GM23338 (cell line): ENCODE results near the gene ACAD11. TPM values are rescaled to one million over a fixed set of nuclear protein-coding genes. Genes with fewer than 3 reads are reported as not detected.

Experiments
- ATAC-seq: fragments of 200-7000 bp; cut with Tn5 transposase; 3 replicates; pipeline ENCODE4 v1.9.1; 2020
- DNase-seq: peaks from one replicate; pipeline ENCODE4 v3.0.0-alpha.2; 2015; ENCODE audit warnings: low spot score
- H2AFZ ChIP-seq: fragments of 200-600 bp; sonication (generic); 2 replicates; pipeline ENCODE4 v1.8.0; 2016; ENCODE audit warnings: antibody characterized with exemption, mild to moderate bottlenecking, moderate library complexity
- H3F3A ChIP-seq: fragments of 200-600 bp; sonication (generic); replicated peaks from 2 replicates; pipeline ENCODE4 v1.8.0; 2017; ENCODE audit warnings: antibody characterized with exemption, mixed run types, low read depth
- H3K27ac ChIP-seq: fragments of 200-600 bp; sonication (generic); 2 replicates; pipeline ENCODE4 v1.6.1; 2016; ENCODE audit warnings: low read depth
- H3K27me3 ChIP-seq: fragments of 200-600 bp; sonication (generic); 2 replicates; pipeline ENCODE4 v1.8.0; 2016; ENCODE audit warnings: mild to moderate bottlenecking, mixed run types, moderate library complexity; ENCODE audit not compliant: insufficient read depth
- H3K36me3 ChIP-seq: fragments of 200-600 bp; sonication (generic); 2 replicates; pipeline ENCODE4 v1.8.0; 2016; ENCODE audit warnings: mild to moderate bottlenecking; ENCODE audit not compliant: insufficient read depth
- H3K4me1 ChIP-seq: fragments of 200-600 bp; sonication (generic); 2 replicates; pipeline ENCODE4 v1.8.0; 2016; ENCODE audit warnings: mild to moderate bottlenecking, moderate library complexity; ENCODE audit not compliant: insufficient read depth
- H3K4me2 ChIP-seq: fragments of 200-600 bp; sonication (generic); 2 replicates; pipeline ENCODE4 v1.7.1; 2017; ENCODE audit warnings: mixed run types
- H3K4me3 ChIP-seq: fragments of 200-600 bp; sonication (generic); 2 replicates; pipeline ENCODE4 v1.6.1; 2016; ENCODE audit warnings: mixed run types
- H3K79me2 ChIP-seq: fragments of 200-600 bp; sonication (generic); replicated peaks from 2 replicates; pipeline ENCODE4 v1.8.0; 2017; ENCODE audit warnings: mild to moderate bottlenecking; ENCODE audit not compliant: insufficient read depth
- H3K9me2 ChIP-seq: fragments of 200-600 bp; sonication (generic); 2 replicates; pipeline ENCODE4 v1.8.0; 2017; ENCODE audit not compliant: insufficient read depth
- H4K20me1 ChIP-seq: fragments of 200-600 bp; sonication (generic); replicated peaks from 2 replicates; pipeline ENCODE4 v1.8.0; 2017; ENCODE audit warnings: mild to moderate bottlenecking; ENCODE audit not compliant: insufficient read depth
- H3K27ac Mint-ChIP-seq: 2 replicates; pipeline ENCODE4 v1.8.0; 2020; ENCODE audit warnings: inconsistent platforms, mild to moderate bottlenecking, moderate library complexity, mixed read lengths
- H3K27me3 Mint-ChIP-seq: 3 replicates; pipeline ENCODE4 v1.8.0; 2022; ENCODE audit warnings: low read depth, mild to moderate bottlenecking, moderate library complexity, mixed read lengths, inconsistent platforms; ENCODE audit not compliant: insufficient read depth, poor library complexity
- H3K36me3 Mint-ChIP-seq: 3 replicates; pipeline ENCODE4 v1.8.0; 2021; ENCODE audit warnings: low read depth, mild to moderate bottlenecking, inconsistent platforms, moderate library complexity, mixed read lengths
- H3K4me1 Mint-ChIP-seq: 3 replicates; pipeline ENCODE4 v1.8.0; 2020; ENCODE audit warnings: mild to moderate bottlenecking, inconsistent platforms, mixed read lengths
- H3K4me3 Mint-ChIP-seq: 3 replicates; pipeline ENCODE4 v1.8.0; 2021; ENCODE audit warnings: moderate library complexity, mild to moderate bottlenecking, inconsistent platforms, mixed read lengths
- H3K9me3 Mint-ChIP-seq: 3 replicates; pipeline ENCODE4 v1.8.0; 2020; ENCODE audit warnings: moderate library complexity, mild to moderate bottlenecking, inconsistent platforms, mixed read lengths
- CREB1 ChIP-seq: fragments of 250-450 bp; sonication (Bioruptor Pico); IDR thresholded peaks from 2 replicates; pipeline ENCODE4 v1.5.0; 2020; ENCODE audit warnings: low read depth, mild to moderate bottlenecking, moderate library complexity
- CTCF ChIP-seq, 2 experiments: fragments of 200-600 bp in 1 of 2; sonication (generic) in 1 of 2; conservative IDR thresholded peaks; 2 replicates each; pipeline versions ENCODE4 v1.5.1 to v1.6.1; 2016 to 2017; ENCODE audit warnings: antibody characterized with exemption in 2 of 2, low read depth in 2 of 2, mild to moderate bottlenecking in 2 of 2, moderate library complexity in 1 of 2
- EZH2phosphoT487 ChIP-seq: fragments of 200-600 bp; sonication (generic); IDR thresholded peaks from one replicate; pipeline ENCODE4 v1.8.1; 2018; ENCODE audit warnings: antibody characterized with exemption; ENCODE audit not compliant: unreplicated experiment
- JUNB ChIP-seq: IDR thresholded peaks from one replicate; pipeline ENCODE4 v1.6.1; 2016; ENCODE audit warnings: antibody characterized with exemption; ENCODE audit not compliant: unreplicated experiment
- NANOG ChIP-seq: IDR thresholded peaks from 2 replicates; pipeline ENCODE4 v1.6.1; 2016; ENCODE audit warnings: antibody characterized with exemption, borderline replicate concordance
- POLR2AphosphoS5 ChIP-seq: IDR thresholded peaks from 2 replicates; pipeline ENCODE4 v1.6.1; 2016; ENCODE audit warnings: antibody characterized with exemption, low read depth
- STAT1 ChIP-seq: IDR thresholded peaks from one replicate; pipeline ENCODE4 v1.6.1; 2016; ENCODE audit warnings: antibody characterized with exemption; ENCODE audit not compliant: unreplicated experiment
- ZNF114 ChIP-seq: fragments of 250-450 bp; sonication (Bioruptor Pico); IDR thresholded peaks from 2 replicates; pipeline ENCODE4 v1.5.0; 2020; ENCODE audit warnings: mild to moderate bottlenecking, moderate library complexity
- ZNF331 ChIP-seq: fragments of 250-450 bp; sonication (Bioruptor Pico); IDR thresholded peaks from 2 replicates; pipeline ENCODE4 v1.5.0; 2020; ENCODE audit warnings: low read depth, mild to moderate bottlenecking, moderate library complexity
- ZNF462 ChIP-seq: fragments of 250-450 bp; sonication (Bioruptor Pico); IDR thresholded peaks from 2 replicates; pipeline ENCODE4 v1.5.0; 2020; ENCODE audit warnings: mild to moderate bottlenecking, moderate library complexity
- polyA plus RNA-seq: library from polyadenylated mRNA; unstranded; fragments of >200 nt; fragmentation: Nextera tagmentation; extraction: Ambion mirVana; gene quantifications from 2 replicates; pipeline ENCODE4 v1.2.1, GENCODE V29; 2016
- total RNA-seq: library from RNA; depleted of rRNA; stranded (reverse); fragments of >200 nt; shearing (Covaris generic); gene quantifications from 2 replicates; pipeline ENCODE4 v1.2.3, GENCODE V29; 2014
- TF ChIP-seq, protein P1 (sequence below): IDR thresholded peaks from 2 replicates; pipeline ENCODE4 v1.6.1; 2016; ENCODE audit warnings: antibody characterized with exemption

The ACAD11 gene
- total and polyA plus RNA-seq, 2 experiments from 2014 or later = 11.4 to 17.1 TPM

DNA sequence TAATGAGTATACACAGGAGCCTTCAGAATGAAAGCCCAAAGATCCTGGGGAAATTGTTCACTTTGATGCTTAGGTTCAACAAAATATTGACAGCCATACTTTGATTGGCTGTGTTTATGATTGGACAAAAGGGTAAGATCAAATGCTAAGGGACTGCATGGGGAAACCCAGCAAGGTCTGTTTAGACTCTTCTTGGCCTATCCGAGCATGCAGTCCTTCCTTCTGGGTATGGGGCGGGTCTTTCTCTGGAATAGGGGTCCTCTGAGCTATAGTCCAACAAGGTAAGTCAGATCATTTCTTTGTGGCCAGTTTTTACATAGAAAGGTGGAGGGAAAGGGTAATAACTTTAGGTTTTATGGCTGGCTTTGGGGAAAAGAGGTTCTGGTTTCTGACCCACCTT lies 115.5 kb downstream of the ACAD11 start (continued):
- TF ChIP-seq ZNF462 (CRISPR knock-in tag) (no peak), CTCF (conservative IDR thresholded peaks at IDR 0.05; ENCODE audit: low read depth in 2 of 2) (no peak), JUNB (no peak), CREB1 (CRISPR knock-in tag) (no peak), POLR2AphosphoS5 (no peak)

- Histone ChIP-seq H4K20me1 (no peaks in the 10 kb centered on the region), H3F3A (no peaks in the 10 kb centered on the region), H3K36me3 (no peaks in the 10 kb centered on the region), H3K27me3 (no peaks in the 10 kb centered on the region), H3K4me1 (no peaks in the 10 kb centered on the region), H2AFZ (no peak overlapping the region), H3K9me2 (no peaks in the 10 kb centered on the region), H3K79me2 (no peaks in the 10 kb centered on the region), H3K4me2 (no peak overlapping the region), H3K4me3 (no peak overlapping the region), H3K27ac (no peak overlapping the region)
- ATAC-seq (no peak), DNase-seq (no peak)
- Mint-ChIP-seq H3K4me1 (0 out of 3 replicates have a peak, but pooled peaks cover 2% of the 10 kb centered on the region), H3K9me3 (no peaks in the 10 kb centered on the region), H3K27me3 (no peaks in the 10 kb centered on the region), H3K36me3 (peaks cover 8% of the 10 kb centered on the region; the same call in 2 of the 3 replicates), H3K4me3 (no peak overlapping the region), H3K27ac (no peak overlapping the region)
- no peak for TF ChIP-seq STAT1
- no peak for TF ChIP-seq ZNF331 (CRISPR knock-in tag)
- TF ChIP-seq NANOG = no peak
- no peak for TF ChIP-seq ZNF114 (CRISPR knock-in tag)
- no peak for TF ChIP-seq JUNB
- TF ChIP-seq POLR2AphosphoS5 = no peak
- no peak for TF ChIP-seq EZH2phosphoT487
- TF ChIP-seq CTCF (conservative IDR thresholded peaks at IDR 0.05; ENCODE audit: low read depth in 2 of 2) = no peak
- TF ChIP-seq CREB1 (CRISPR knock-in tag) = no peak
- TF ChIP-seq, protein P1, sequence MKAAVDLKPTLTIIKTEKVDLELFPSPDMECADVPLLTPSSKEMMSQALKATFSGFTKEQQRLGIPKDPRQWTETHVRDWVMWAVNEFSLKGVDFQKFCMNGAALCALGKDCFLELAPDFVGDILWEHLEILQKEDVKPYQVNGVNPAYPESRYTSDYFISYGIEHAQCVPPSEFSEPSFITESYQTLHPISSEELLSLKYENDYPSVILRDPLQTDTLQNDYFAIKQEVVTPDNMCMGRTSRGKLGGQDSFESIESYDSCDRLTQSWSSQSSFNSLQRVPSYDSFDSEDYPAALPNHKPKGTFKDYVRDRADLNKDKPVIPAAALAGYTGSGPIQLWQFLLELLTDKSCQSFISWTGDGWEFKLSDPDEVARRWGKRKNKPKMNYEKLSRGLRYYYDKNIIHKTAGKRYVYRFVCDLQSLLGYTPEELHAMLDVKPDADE = no peak
Measured at GRCh38 chr3:132543011-132543739, 116.4 kb downstream of the ACAD11 start.
